ENCODE results near the gene VPS8.

The VPS8 gene

GRCh38 chr3:184804801-184805200 lies 7.2 kb upstream of the VPS8 start:
- Histone ChIP-seq H3K4me3 (replicated peaks; ENCODE audit: insufficient read depth, low read length) (no peak overlapping the region), H3K27ac (replicated peaks) (peak overlapping the region; percentile 53), H3K27me3 (ENCODE audit: insufficient read depth, poor library complexity, severe bottlenecking) (no peaks in the 10 kb centered on the region)
- no peak for DNase-seq (ENCODE audit: low read depth in 1 of 2, low spot score in 1 of 2)
- TF ChIP-seq GABPA (IDR thresholded peaks at IDR 0.05; ENCODE audit: low read depth): no peak

DNA sequence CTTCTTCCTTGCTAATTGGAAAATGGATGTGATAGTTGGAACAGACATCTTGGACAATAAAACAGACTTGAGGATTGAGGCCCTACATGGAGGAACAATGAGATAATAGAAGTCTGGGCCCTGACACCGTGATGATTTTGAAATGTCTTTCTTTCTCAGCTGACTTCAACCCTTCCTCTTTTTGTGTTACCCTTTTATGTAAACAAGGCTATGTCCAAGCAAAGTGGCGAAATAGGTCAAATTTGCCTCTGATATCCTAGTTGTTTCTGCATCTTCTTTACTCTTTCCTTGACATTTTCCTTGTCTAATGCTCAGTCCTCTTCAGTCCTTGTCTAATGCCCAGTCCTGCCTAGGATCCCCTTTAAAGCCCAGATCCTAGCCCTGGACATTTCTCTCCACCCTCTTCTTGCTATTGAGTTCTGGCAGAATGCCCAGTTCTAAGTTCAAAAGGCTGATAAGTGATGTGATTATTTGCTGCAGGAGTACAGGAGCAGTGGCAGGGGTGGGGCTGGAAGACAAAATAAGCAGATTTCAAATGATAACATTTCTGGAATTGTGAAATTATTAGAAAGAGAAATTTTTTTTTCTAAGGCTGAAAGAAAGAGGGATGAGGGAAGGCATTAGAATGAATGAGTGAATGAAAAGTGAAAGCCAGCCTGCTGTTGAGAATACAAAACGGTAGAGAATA lies 6.5 kb upstream of the VPS8 start:
- Histone ChIP-seq H3K4me3 (replicated peaks; ENCODE audit: insufficient read depth, low read length) (no peak overlapping the region), H3K27ac (replicated peaks) (peak overlapping the region; percentile 53), H3K27me3 (ENCODE audit: insufficient read depth, poor library complexity, severe bottlenecking) (no peaks in the 10 kb centered on the region)
- TF ChIP-seq, protein P1, sequence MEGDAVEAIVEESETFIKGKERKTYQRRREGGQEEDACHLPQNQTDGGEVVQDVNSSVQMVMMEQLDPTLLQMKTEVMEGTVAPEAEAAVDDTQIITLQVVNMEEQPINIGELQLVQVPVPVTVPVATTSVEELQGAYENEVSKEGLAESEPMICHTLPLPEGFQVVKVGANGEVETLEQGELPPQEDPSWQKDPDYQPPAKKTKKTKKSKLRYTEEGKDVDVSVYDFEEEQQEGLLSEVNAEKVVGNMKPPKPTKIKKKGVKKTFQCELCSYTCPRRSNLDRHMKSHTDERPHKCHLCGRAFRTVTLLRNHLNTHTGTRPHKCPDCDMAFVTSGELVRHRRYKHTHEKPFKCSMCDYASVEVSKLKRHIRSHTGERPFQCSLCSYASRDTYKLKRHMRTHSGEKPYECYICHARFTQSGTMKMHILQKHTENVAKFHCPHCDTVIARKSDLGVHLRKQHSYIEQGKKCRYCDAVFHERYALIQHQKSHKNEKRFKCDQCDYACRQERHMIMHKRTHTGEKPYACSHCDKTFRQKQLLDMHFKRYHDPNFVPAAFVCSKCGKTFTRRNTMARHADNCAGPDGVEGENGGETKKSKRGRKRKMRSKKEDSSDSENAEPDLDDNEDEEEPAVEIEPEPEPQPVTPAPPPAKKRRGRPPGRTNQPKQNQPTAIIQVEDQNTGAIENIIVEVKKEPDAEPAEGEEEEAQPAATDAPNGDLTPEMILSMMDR (IDR thresholded peaks at IDR 0.05; ENCODE audit: insufficient read depth, low read length): no peak
- peak; percentile 94 for TF ChIP-seq SPI1 (IDR thresholded peaks at IDR 0.05; ENCODE audit: borderline replicate concordance, low read depth)
- peak in 1 of 2 experiments; percentile 69 for DNase-seq (ENCODE audit: low read depth in 1 of 2, low spot score in 1 of 2)

GRCh38 chr3:184806567-184807271 lies 5.2 kb upstream of the VPS8 start:
- no peak for DNase-seq (ENCODE audit: low read depth in 1 of 2, low spot score in 1 of 2)
- Histone ChIP-seq H3K27ac (replicated peaks) (no peak overlapping the region), H3K27me3 (ENCODE audit: insufficient read depth, poor library complexity, severe bottlenecking) (no peaks in the 10 kb centered on the region), H3K4me3 (replicated peaks; ENCODE audit: insufficient read depth, low read length) (no peak overlapping the region)
- TF ChIP-seq, protein P2, sequence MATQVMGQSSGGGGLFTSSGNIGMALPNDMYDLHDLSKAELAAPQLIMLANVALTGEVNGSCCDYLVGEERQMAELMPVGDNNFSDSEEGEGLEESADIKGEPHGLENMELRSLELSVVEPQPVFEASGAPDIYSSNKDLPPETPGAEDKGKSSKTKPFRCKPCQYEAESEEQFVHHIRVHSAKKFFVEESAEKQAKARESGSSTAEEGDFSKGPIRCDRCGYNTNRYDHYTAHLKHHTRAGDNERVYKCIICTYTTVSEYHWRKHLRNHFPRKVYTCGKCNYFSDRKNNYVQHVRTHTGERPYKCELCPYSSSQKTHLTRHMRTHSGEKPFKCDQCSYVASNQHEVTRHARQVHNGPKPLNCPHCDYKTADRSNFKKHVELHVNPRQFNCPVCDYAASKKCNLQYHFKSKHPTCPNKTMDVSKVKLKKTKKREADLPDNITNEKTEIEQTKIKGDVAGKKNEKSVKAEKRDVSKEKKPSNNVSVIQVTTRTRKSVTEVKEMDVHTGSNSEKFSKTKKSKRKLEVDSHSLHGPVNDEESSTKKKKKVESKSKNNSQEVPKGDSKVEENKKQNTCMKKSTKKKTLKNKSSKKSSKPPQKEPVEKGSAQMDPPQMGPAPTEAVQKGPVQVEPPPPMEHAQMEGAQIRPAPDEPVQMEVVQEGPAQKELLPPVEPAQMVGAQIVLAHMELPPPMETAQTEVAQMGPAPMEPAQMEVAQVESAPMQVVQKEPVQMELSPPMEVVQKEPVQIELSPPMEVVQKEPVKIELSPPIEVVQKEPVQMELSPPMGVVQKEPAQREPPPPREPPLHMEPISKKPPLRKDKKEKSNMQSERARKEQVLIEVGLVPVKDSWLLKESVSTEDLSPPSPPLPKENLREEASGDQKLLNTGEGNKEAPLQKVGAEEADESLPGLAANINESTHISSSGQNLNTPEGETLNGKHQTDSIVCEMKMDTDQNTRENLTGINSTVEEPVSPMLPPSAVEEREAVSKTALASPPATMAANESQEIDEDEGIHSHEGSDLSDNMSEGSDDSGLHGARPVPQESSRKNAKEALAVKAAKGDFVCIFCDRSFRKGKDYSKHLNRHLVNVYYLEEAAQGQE (IDR thresholded peaks at IDR 0.05; ENCODE audit: insufficient replicate concordance, low read depth): no peak
- TF ChIP-seq SPI1 (IDR thresholded peaks at IDR 0.05; ENCODE audit: borderline replicate concordance, low read depth) (no peak), POLR2AphosphoS5 (IDR thresholded peaks at IDR 0.05; ENCODE audit: low read depth) (no peak), GABPA (IDR thresholded peaks at IDR 0.05; ENCODE audit: low read depth) (no peak)
- TF ChIP-seq, protein P1 (IDR thresholded peaks at IDR 0.05; ENCODE audit: insufficient read depth, low read length): no peak

DNA sequence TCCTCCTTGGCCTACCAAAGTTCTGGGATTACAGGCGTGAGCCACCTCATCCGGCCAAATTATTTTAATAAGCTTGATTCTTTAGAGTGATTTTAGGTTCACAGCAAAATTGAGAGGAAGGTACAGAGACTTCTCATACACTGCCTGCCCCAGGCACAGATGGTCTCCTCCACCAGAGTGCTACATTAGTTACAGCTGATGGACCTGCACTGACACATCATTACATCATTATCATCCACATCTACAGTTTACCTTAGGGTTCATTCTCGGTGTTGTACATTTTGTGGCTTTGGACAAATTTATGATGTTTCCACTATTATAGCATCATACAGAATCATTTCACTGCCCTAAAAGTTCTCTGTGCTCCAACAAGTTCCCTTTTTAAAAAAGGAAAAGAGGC lies 4.4 kb upstream of the VPS8 start:
- DNase-seq (ENCODE audit: low read depth in 1 of 2, low spot score in 1 of 2): no peak
- TF ChIP-seq POLR2AphosphoS5 (IDR thresholded peaks at IDR 0.05; ENCODE audit: low read depth): no peak
- no peak for TF ChIP-seq GABPA (IDR thresholded peaks at IDR 0.05; ENCODE audit: low read depth)
- TF ChIP-seq SPI1 (IDR thresholded peaks at IDR 0.05; ENCODE audit: borderline replicate concordance, low read depth): no peak
- TF ChIP-seq, protein P2 (IDR thresholded peaks at IDR 0.05; ENCODE audit: insufficient replicate concordance, low read depth): no peak
- TF ChIP-seq, protein P1 (IDR thresholded peaks at IDR 0.05; ENCODE audit: insufficient read depth, low read length): no peak
- H3K27ac ChIP-seq (replicated peaks): no peak overlapping the region

More for the DNA sequence above, 4.4 kb upstream of the VPS8 start:
- Histone ChIP-seq H3K4me3 (replicated peaks; ENCODE audit: insufficient read depth, low read length) (no peak overlapping the region), H3K27me3 (ENCODE audit: insufficient read depth, poor library complexity, severe bottlenecking) (no peaks in the 10 kb centered on the region)
